PFSK-1 (cell line): ENCODE data around the gene SCLY.

Experiments
- FOXP2 ChIP-seq: optimal IDR thresholded peaks from 2 replicates; pipeline ENCODE3; 2011; ENCODE audit warnings: borderline replicate concordance, control low read depth, inconsistent platforms; ENCODE audit not compliant: insufficient read depth; ENCODE audit errors: extremely low read length, extremely low read depth
- POLR2AphosphoS5 ChIP-seq: IDR thresholded peaks from 2 replicates; pipeline ENCODE4 v1.6.1; 2012; ENCODE audit warnings: low read depth, mild to moderate bottlenecking, control low read depth, low read length, moderate library complexity
- SIN3A ChIP-seq: IDR thresholded peaks from 2 replicates; pipeline ENCODE4 v1.6.1; 2012; ENCODE audit warnings: mild to moderate bottlenecking, low read length, moderate library complexity, borderline replicate concordance; ENCODE audit not compliant: insufficient read depth
- TAF1 ChIP-seq: IDR thresholded peaks from 2 replicates; pipeline ENCODE4 v1.6.1; 2012; ENCODE audit warnings: low read length, control low read depth, borderline replicate concordance; ENCODE audit not compliant: insufficient read depth
- TF ChIP-seq, protein P1 (sequence below), 2 experiments: IDR thresholded peaks; 2 replicates each; pipeline versions ENCODE4 v1.6.1 to v1.8.0; 2011 to 2012; ENCODE audit warnings: low read depth in 2 of 2, low read length in 2 of 2, control low read depth in 1 of 2, inconsistent platforms in 1 of 2, mild to moderate bottlenecking in 1 of 2, moderate library complexity in 1 of 2; ENCODE audit not compliant: insufficient read depth in 1 of 2

Gene SCLY

DNA sequence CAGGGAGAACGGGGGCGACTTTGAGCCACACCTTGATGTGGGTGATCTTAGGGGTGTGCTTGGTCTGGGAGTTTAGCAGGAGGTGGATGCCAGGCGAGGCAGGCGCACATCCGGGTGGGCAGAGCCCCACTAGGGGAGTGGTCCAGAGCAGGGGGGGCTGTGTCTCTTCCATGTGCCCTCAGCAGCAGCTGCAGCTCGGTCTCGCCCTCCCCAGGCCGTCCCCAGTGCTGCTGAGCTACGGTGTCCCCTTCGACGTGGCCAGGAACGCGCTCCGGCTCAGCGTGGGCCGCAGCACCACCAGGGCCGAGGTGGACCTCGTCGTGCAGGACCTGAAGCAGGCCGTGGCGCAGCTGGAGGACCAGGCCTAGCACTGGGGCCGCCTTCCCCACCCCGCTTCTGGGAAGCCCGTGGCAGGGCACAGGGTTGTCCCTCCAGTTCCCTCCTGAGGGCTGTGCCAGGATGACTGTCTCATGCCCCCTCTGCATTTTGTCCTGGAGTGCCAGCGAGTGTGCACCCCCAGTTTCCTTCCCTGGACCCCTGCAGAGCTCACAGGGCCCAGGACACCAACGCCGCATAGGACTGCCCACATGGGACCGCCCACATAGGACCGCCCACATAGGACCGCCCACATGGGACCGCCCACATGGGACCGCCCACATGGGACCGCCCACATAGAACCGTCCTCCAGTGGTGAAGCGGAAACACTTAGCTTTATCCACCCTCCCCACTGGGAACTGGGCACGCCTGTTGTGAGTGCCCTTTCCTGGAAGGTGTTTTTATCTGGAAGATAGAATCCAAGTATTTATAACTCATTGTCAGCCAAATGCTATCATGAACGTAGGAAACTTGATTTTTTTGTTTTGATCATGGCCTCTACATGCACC, 37.4 kb downstream of the SCLY start:
- TF ChIP-seq FOXP2 (no peak), SIN3A (no peak), TAF1 (no peak), POLR2AphosphoS5 (no peak)
- TF ChIP-seq, protein P1, sequence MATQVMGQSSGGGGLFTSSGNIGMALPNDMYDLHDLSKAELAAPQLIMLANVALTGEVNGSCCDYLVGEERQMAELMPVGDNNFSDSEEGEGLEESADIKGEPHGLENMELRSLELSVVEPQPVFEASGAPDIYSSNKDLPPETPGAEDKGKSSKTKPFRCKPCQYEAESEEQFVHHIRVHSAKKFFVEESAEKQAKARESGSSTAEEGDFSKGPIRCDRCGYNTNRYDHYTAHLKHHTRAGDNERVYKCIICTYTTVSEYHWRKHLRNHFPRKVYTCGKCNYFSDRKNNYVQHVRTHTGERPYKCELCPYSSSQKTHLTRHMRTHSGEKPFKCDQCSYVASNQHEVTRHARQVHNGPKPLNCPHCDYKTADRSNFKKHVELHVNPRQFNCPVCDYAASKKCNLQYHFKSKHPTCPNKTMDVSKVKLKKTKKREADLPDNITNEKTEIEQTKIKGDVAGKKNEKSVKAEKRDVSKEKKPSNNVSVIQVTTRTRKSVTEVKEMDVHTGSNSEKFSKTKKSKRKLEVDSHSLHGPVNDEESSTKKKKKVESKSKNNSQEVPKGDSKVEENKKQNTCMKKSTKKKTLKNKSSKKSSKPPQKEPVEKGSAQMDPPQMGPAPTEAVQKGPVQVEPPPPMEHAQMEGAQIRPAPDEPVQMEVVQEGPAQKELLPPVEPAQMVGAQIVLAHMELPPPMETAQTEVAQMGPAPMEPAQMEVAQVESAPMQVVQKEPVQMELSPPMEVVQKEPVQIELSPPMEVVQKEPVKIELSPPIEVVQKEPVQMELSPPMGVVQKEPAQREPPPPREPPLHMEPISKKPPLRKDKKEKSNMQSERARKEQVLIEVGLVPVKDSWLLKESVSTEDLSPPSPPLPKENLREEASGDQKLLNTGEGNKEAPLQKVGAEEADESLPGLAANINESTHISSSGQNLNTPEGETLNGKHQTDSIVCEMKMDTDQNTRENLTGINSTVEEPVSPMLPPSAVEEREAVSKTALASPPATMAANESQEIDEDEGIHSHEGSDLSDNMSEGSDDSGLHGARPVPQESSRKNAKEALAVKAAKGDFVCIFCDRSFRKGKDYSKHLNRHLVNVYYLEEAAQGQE (IDR thresholded peaks at IDR 0.05; ENCODE audit: insufficient read depth in 1 of 2, low read depth in 2 of 2, low read length in 2 of 2) = no peak

DNA sequence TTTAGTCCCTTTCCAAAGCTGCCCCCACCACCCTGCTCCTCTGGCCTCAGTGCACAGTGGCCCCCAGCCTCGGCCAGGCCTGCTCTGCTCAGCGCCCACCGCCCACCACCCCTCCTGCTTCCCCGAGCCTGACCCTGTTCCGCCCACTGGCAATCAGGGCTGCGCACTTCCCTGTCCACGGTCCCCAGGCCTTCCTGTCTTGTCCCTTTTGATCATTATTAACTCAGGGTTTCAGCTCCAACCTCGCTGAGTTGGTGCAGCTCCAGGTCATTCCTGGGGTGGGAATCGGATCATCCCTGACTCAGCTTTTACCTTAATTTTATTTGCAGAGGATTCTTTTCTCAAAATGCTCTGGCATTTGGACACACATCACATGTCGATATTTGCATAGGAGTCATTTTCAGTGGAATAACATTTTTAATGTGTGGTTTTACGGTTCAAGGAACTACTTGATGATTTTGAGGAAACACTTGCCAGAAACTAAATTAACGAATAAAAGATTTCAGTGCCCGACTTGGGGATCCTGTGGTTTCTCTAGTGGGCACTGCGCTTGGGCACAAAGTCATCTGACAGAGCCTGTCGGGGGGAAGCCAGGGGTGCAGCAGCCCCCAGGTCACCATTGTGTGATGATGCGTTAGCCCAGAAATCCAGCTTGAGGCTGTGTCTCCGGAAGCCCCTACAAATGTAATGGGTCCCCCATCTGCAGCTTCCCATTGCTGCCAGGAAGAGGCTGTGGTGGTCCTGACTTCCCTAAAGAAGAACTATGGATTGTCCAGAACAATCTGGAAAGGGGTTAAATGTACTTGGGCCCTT, 38.3 kb downstream of the SCLY start:
- TF ChIP-seq, protein P1 (IDR thresholded peaks at IDR 0.05; ENCODE audit: insufficient read depth in 1 of 2, low read depth in 2 of 2, low read length in 2 of 2) = no peak
- TF ChIP-seq SIN3A (no peak), TAF1 (no peak), FOXP2 (no peak), POLR2AphosphoS5 (no peak)

DNA sequence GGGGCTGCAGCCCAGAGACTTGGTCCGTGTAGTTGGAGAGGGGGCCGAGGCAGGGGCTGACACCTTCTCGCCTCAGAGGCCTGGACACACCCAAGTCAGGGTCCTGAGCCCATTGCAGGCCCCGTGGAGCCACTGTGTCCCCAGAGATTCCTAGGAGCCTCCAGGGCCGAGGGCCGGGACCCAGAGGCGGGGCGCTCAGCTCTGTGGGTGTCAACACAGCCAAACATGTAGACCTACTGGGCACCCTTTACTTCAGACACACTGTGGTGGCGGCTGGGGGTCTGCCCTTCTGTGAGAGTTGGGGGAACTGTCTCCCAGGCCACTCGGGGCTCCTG, 38.9 kb downstream of the SCLY start:
- TF ChIP-seq FOXP2 (no peak), POLR2AphosphoS5 (no peak), TAF1 (no peak), SIN3A (no peak)
- TF ChIP-seq, protein P1 (IDR thresholded peaks at IDR 0.05; ENCODE audit: insufficient read depth in 1 of 2, low read depth in 2 of 2, low read length in 2 of 2) = no peak

DNA sequence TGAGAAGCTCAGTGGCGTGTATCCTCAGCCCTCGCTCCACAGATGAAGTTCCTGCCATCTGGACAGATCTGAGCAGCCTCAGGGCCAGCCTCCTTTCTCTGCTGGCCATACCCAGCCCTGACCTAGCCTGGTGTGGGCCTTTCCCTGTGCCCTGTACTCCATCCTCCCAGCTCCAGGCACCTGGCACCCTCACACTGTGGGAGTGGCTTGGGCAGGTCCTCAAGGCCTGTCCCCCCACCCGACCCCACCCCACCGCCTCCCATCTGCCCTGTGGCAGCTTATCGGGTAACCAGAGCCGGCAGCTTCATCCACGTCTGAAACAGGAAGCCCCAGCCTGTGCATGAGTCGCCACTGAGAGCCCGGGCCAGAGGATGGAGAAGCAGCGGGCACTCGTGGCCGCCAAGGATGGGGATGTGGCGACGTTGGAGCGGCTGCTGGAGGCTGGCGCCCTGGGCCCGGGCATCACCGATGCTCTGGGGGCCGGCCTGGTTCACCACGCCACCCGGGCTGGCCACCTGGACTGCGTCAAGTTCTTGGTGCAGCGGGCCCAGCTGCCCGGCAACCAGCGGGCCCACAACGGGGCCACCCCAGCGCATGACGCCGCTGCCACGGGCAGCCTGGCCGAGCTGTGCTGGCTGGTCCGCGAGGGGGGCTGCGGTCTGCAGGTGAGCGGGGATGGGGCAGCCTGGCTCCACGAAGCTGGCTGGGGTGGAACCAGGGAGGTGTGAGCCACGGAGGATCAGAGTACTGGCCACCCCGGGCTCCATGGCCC, 39.4 kb downstream of the SCLY start, which contains the start of gene ESPNL:
TSS of gene ESPNL (plus strand) at position 292 of the 772 bp plus-strand sequence. CDS start at position 372, 80 bp downstream.
- TF ChIP-seq POLR2AphosphoS5 (no peak), SIN3A (no peak)
- TF ChIP-seq, protein P1 (IDR thresholded peaks at IDR 0.05; ENCODE audit: insufficient read depth in 1 of 2, low read depth in 2 of 2, low read length in 2 of 2) = no peak
